ENCODE results near the gene MSRB1.
"Not testable (repeated sequence)": the region's sequence is repeated elsewhere in the genome, so short reads cannot be mapped to it uniquely, and the experiment has no call there.

Gene MSRB1

DNA sequence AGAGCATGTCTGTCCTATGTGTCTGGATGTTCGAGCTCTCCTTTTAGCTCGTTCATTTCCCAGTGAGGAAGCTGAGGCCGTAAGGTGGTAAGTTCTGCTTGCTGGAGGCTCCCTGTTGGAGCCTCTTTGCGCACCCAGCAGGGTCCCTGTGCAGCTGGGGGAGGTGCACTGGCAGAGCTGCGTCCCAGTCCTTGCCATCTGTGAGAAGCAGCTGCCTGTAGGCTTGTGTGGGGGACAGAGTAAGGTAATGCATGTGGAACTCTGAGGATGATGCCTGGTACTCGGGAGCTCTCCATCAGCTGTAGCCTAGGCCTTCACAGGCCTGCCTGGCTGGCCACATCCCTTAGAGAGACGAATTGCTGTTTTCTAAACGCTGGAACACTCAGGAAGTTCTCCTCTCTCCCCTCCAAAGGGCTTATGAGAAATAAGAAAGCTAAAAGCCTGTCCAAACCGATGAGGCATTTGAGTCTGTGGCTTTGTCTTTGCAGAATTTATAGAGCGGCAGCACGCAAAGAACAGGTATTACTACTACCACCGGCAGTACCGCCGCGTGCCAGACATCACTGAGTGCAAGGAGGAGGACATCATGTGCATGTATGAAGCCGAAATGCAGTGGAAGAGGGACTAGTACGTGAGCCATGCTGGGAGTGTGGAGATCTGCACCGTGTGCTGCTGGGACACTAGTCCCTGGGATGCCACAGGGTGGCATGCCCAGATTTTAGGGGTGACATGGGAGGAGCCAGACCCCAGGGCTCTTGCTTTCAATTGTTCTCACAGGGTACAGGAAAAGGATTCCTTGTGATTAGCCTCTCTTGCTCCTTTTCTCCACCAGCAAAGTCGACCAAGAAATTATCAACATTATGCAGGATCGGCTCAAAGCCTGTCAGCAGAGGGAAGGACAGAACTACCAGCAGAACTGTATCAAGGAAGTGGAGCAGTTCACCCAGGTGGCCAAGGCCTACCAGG is 17.9 kb upstream of the MSRB1 start:
- DNase-seq: no peak

DNA sequence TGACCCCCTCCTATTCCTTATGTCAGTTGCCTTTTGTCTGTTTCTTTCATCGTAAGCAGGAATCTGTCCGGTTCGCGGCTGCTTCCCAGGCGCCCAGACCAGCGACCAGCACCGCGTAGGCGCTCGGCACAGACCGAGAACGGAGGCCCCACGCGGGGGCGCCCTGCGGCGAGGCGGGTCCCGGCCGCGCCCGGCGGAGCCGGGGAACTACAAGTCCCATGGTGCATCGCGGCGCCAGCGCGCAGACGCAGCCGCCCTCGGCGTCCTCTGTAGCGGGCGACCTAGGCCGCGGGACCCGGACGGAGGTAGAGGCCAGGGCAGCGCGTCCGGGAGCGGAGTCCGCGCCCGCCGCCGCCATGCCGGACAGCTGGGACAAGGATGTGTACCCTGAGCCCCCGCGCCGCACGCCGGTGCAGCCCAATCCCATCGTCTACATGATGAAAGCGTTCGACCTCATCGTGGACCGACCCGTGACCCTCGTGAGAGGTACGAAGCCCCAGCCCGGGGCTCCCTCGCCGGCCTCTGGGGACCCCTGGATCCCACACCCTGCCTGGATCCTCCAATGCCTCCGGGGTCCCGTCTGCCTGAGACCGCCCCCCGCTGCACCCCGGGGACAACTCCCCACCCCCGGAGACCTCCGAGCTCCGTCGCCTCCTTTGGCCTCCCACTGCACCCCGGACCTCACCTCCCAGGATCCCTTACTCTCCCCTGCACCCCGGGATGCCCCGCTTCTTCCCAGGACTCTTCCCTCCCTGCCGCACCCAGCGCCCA is 16.5 kb upstream of the MSRB1 start, which contains the start of gene NDUFB10:
Gene NDUFB10 (plus strand): TSS at position 270 of the 771 bp plus-strand sequence. CDS start 87 bp downstream, at position 357.
- peak; percentile 87 for DNase-seq

DNA sequence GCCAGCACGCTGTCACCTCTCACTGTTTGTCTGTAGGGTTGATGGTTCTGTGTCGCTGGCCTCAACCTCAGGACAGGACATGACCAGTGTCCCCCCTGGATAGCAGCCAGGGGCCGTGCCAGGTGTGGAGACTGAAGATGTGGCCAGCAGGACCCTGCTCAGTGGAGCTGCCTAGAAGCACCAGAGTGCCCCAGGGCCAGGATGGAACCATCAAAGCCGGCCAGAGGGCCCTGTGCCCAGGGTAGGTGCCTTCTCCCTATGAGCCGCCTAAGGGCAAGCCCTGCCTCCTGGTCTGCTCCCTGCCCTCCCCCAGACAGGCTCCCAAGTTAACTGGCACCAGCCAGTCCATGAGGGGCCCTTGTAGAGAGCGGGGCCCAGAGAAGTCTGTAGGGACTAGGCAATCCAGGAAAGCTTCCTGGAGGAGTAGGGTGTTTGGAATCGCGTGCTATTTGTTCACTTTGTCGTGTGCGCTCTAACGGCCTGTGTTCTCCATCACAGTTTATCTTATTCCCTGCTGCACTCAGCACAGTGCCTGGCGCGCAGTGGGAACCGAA is 15.8 kb upstream of the MSRB1 start:
- DNase-seq: no peak

DNA sequence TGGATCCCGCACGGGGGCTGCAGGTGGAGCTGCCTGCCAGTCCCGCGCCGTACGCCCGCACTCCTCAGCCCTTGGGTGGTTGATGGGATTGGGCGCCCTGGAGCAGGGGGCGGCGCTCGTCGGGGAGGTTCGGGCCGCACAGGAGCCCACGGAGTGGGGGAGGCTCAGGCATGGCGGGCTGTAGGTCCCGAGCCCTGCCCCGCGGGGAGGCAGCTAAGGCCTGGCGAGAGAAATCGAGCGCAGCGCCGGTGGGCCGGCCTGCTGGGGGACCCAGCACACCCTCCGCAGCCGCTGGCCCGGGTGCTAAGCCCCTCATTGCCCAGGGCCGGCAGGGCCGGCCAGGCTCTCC is 15.1 kb upstream of the MSRB1 start:
- not testable (repeated sequence) for DNase-seq

DNA sequence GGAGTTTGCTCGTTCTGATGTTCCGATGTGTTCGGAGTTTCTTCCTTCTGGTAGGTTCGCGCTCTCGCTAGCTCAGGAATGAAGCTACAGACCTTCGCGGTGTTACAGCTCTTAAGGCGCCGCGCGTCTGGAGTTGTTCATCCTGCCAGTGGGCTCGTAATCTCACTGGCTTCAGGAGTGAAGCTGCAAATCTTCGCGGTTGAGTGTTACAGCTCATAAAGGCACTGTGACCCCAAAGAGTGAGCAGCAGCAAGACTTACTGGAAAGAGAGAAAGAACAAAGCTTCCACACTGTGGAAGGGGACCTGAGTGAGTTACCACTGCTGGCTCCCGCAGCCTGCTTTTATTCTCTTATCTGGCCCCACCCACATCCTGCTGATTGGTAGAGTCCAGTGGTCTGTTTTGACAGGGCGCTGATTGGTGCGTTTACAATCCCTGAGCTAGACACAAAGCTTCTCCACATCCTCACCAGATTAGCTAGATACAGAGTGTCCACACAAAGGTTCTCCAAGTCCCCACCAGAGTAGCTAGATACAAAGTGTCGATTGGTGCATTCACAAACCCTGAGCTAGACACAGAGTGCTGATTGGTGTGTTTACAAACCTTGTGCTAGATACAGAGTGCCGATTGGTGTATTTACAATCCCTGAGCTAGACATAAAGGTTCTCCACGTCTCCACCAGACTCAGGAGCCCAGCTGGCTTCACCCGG is 14.6 kb upstream of the MSRB1 start:
- DNase-seq: not testable (repeated sequence)

DNA sequence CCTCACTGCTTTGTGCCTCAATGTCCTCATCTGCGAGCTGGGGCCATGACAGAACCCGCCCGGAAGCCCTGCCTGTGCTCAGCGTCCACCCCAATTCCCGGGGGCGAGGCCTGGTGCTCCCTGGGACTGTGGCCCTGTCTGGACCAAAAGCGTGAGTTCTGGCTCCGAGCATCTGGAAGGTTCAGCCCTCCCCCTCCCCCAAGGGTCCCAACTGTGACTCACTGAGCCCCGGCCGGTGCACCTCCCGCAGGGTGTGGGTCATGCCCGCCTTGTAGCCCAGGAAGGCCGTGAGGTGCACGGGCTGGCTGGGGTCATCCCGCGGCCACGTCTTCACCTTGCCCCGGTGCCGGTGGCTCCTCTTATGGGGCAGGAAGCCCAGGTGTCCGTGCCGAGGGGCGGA is 10.7 kb upstream of the MSRB1 start:
- DNase-seq: no peak

DNA sequence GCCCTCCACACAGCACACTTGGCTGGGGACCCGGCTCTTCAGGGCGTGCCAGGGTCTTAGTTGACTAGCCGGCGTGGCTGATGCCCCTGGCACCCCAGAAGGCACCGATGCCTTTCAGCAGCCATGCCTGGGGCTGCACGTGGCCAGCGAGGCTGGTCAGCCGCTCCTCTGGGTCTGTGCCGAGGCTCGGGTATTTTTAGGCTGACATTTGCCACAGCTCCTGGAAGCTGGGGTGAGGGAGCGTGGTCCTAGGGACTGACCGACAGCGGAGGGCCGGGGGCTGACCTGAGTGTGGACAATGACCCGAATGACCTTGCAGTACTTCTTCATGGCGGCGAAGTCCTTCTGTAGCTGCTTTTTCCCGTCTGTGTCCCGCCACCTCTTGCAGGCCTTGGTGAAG is 7.6 kb upstream of the MSRB1 start:
- no peak for DNase-seq

DNA sequence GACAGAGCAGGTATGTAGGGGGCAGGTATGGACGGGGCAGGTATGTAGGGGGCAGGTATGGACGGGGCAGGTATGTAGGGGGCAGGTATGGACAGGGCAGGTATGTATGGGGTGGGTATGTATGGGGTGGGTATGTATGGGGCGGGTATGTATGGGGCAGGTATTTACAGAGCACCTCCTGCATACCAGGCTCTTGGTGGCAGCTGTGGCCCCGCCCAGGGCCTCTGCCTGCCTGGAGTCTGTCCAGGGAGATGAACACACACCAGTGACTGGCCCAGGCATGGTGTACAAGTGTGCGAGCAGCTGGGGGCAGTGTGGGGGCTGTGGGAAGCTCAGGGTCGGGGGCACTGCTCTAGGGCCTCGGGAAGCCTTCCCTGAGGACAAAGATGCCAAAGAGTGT is 7.0 kb upstream of the MSRB1 start:
- no peak for DNase-seq

DNA sequence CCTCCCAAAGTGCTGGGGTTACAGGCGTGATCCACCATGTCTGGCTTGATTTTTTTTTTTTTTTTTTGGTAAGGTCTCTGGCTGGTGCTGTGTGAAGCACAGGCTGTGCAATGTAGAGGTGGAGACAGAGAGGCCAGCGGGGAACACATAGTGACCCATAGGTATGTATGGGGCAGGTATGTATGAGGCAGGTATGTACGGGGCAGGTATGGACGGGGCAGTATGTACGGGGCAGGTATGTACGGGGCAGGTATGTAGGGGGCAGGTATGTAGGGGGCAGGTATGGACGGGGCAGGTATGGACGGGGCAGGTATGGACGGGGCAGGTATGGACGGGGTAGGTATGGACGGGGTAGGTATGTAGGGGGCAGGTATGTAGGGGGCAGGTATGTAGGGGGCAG is 6.5 kb upstream of the MSRB1 start:
- DNase-seq: no peak

DNA sequence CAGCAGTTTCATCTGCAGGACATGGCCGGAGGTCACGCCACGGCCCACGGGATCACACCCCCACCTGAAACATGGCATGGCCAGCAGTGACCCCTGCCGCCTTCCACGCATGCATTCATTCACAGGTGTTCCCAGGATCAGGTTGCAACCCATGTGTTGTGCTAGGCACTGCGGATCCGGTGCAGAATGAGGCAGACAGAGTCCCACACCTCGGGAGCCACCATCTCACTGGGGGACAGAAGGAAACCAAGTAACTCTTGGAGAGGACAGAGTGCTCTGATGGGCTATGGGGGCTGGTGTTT is 4.3 kb upstream of the MSRB1 start:
- no peak for DNase-seq

DNA sequence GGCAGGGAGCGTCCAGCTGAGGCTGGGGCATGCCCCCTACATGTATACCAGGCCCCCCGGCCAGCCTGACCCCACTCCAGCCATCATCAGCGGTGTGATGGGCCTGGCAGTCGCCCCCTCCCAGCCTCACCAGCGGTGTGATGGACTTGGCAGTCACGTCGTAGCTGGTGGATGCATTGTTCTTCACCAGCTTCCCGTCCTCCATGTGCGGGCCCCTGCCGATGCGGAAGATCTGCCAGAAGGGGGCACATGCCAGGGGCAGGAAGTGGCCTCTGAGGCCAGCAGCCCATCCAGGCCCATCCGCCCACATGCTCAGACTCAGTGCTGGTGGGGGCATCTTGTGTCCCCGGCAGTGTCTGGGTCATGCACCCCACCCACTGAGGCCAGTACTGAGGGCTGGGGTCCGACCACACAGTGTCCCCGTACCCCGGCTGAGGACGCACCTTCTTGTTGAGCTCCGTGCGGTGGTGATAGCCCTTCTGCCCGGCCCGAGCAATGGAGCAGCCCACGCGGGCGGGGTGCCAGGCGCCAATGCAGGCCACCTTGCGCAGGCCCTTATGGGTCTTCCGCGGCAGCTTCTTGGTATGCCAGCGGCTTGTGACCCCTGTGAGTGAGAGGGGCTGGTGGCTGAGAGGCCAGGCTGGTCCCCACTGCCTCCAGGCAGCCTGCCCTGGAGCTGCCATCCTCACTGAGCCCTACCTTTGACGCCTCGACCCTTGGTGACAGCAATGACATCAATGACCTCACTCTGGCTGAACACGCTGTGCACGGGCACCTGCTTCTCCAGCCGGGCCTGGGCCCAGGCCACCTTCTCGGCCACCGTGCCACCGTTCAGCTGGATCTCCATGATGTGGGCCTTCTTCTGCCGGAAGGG is 3.7 kb upstream of the MSRB1 start:
- DNase-seq: no peak

DNA sequence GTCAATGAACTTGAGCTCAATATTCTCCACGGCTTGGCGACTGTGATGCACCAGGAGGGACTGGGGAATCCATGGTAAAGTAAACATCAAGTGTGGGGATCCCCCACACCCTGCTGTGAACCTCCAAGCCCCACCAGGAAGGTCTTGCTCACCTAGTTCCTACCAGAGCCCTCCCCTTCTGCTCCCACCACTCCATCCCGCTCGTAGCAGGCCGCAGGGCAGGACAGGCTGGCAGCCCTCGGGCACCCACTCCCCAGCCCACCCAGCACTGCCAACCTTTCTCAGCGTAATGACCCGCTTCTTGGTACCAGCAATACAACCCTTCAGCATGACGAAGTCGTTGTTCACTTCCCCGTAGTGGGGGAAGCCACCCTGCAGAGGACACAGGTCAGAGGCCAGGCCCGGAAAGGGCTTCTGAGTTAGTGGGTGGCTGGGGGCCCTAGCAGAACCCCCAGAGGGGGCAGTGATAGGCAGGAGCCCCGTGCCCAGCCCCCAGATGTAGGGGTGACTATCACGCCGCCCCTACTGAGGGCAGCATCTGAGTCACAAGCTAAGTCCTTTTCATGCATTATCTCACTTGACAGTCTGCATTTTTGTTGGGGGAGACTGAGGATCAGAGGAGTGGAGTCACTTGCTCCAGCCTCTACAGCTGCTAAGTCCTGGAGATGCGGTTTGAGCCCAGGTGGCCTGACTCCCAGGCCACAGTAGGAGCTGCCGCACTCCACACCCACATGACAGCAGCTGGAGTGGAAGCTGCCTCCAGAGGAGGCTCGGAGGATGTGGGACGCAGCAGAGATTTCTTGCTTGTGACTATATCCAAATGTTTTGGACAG is 2.8 kb upstream of the MSRB1 start:
- DNase-seq: no peak

DNA sequence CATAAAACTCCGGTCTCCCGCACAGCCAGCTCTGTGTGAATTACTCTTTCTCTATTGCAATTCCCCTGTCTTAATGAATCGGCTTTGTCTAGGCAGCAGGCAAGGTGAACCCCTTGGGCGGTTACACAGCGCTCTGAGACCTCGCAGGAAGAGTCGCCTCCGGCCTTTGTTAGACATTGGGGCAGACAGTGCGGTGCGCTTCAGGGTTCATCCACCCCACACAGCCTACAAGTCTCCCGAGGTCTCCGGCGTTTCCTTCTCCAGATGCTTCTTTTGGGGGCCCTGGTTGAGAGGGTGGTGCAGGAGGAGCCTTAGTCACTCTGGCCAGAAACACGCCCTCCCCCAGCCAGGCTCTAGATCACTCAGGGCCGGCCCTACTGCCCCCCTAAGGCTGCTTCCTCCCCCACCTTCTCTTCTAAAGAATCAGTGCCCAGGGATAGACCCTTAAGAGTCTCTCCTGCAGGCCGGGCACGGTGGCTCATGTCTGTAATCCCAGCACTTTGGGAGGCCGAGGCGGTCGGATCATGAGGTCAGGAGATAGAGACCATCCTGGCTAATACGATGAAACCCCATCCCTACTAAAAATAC is 1.7 kb upstream of the MSRB1 start:
- no peak for DNase-seq

DNA sequence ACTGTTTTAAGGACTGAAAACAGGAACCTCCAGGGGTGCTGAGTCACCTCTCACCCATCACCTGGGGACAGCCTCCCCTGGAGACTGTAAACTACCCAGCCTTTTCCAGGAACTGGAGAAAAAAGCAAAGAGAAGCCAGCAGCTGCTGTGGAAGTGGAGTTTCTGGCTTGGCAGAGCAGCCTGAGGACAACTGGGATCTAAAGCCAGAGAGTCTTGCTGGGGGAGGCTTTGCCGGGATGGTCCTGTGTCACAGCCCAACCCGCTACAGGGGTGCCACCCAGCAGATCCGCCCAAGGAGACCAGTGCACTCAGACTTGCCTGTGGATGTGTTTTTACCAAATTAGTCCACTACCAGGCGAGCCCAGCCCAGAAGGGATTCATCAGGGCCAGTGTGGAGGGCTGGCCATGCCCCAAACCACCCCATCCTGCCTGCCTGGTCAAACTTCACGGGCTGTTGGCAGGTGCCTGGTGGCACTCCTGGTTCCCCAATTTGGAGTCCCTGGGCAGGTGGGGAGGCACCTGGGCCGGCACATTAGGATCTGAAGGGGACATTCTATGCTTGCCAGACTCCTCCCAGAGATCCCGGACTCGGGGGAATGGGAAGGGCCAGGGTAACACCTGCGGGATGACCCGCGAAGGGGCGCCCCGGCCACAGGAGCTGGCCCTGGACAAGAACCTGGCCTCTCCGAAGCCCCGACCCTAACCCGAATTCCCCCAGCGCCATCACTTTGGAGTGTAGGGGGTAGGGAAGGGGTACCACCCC is 771 bp downstream of the MSRB1 start:
- DNase-seq: no peak

DNA sequence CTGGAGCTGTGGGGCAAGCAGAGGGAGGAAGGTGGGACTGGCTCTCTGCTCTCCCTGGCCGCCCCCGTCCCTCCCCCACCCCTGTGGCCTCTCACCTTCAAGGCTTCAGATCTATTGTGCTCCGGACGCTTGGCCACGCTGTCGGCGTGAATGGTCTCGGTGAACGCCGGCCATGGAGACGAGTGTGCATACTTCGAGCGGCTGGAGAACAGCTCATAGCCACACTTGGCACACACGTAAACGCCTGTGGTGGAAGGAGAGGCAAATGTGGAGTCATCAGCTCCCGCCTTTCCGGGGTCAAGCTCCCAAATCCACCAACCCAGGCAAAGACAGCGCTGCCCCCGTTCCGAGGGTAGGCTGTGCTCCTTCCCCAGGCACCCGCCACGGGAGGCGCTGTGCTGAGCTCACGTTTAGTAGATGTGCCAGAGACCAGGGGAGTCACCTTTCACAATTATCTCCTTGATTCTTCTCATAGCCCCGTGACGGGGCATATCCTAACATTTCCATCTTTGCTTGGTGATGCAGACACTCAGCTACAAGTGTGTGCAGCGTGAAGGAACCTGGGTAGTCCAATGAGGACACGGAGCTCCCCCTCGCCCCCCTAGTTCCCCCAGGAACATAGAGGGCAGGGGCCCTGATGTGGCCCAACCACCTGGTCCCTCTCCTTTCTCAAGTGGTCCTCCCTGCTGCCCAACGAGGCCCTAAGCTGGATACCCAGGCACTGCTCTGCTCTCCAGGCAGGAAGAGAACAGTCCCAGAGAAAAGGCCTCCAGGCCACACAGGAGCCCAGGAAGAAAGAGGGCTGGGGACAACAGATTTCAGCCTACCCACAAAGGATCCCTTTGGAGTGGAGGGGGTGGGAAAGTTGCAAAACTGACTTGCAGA is 1.6 kb downstream of the MSRB1 start:
- DNase-seq: no peak

DNA sequence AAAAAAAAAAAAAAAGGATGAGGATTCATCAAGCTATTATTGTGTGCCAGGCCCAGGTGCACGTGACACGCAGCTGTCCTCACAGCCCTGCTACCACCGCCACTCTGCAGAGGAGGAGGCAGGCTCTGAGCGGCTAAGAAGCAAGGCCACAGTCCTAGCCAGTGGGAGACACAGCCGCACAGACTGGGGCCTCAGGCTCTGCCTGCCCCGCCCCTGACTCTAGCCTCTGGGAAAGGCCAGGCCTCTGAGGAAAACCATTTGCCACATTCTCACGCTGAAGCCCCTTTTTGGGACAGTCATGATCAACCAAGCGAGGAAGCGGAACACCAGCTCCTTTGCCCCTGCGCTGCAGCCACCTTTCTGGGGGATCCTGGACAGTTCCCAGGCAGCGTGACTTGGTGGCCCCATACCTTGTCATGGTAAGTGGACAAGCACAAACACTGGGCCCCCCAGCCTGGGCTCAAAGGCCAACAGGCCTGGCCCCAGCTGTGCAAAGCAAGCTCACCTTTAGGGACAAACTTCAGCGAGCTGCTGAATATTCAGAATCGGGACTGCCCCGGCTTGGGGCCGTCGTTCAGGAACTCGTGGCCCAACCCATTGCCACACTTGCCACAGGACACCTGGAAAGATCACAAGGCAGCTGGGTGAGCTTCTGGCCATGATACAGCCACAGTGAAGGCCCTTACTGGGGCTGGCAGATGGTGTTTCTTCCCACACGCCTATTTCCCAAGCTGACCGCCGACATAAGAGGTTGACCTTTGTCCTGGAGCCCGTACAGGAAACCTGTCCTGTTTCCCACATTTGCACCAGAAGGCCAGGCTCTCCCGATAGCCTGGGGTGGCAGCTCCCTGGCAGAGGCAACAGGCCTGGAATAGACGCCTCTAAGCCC is 2.5 kb downstream of the MSRB1 start:
- DNase-seq: no peak

DNA sequence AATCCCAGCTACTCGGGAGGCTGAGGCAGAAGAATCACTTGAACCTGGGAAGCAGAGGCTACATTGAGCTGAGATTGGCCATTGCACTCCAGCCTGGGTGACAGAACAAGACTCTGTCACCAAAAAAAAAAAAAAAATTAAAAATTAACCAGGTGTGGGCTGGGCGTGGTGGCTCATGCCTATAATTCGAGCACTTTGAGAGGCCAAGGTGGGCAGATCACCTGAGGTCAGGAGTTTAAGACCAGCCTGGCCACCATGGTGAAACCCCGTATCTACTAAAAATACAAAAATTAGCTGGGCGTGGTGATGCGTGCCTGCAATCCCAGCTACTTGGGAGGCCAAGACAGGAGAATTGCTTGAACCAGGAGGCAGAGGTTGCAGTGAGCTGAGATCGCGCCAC is 3.2 kb downstream of the MSRB1 start:
- not testable (repeated sequence) for DNase-seq

DNA sequence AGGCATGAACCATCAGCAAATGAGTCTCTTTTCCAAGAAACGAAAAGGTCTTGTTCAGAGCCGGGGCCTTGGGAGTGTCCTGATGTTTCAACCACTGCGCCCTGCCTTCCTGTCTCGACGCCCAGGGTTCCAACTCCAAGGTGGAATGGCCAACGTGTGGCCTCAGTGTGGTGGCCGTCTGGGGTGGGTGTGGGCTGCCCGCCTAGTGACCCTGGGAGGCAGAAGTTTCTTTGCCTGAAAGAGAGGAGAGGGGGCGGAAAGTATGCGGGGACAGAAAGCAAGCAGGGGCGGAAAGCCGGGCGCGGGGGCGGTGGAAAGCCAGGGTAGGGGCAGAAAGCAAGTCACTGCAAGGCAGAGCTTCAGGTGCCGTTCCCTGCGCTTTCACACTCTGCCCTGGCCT is 4.1 kb downstream of the MSRB1 start:
- DNase-seq: no peak
